Activated CD4-positive, alpha-beta T cell treated with anti-CD3 and anti-CD28 coated beads for 36 hours (primary cell): ENCODE measurements around the gene SPEG. TPM values are rescaled to one million over a fixed set of nuclear protein-coding genes. Genes with fewer than 3 reads are reported as not detected.

ENCODE experiments used
- ATAC-seq: fragments of 200-7000 bp; cut with Tn5 transposase; one replicate; pipeline ENCODE4 v1.10.0; 2021; ENCODE audit warnings: mild to moderate bottlenecking, moderate library complexity
- CTCF ChIA-PET: fragments of 350-600 bp; sonication (Branson Sonifier 250); formaldehyde crosslinking; loops from one replicate; lab custom pipeline; 2021; ENCODE audit warnings: antibody characterized with exemption; lab: Charles Lee
- POLR2A ChIA-PET: fragments of 350-600 bp; sonication (Branson Sonifier 250); formaldehyde crosslinking; loops from one replicate; lab custom pipeline; 2021; ENCODE audit warnings: antibody characterized with exemption, inconsistent platforms; lab: Charles Lee
- DNase-seq: peaks from one replicate; pipeline ENCODE4 v3.0.0-alpha.2; 2020
- H3K27ac Mint-ChIP-seq: one replicate; pipeline ENCODE4 v1.8.0; 2021; ENCODE audit warnings: mixed read lengths
- H3K27me3 Mint-ChIP-seq: one replicate; pipeline ENCODE4 v1.8.0; 2021; ENCODE audit warnings: mixed read lengths
- H3K36me3 Mint-ChIP-seq: one replicate; pipeline ENCODE4 v1.8.0; 2021; ENCODE audit warnings: low read depth, mixed read lengths
- H3K4me1 Mint-ChIP-seq: one replicate; pipeline ENCODE4 v1.8.0; 2021; ENCODE audit warnings: mixed read lengths
- H3K4me3 Mint-ChIP-seq: one replicate; pipeline ENCODE4 v1.8.0; 2021; ENCODE audit warnings: mild to moderate bottlenecking, moderate library complexity, mixed read lengths
- H3K9me3 Mint-ChIP-seq: one replicate; pipeline ENCODE4 v1.8.0; 2021; ENCODE audit warnings: low read depth, mixed read lengths
- intact Hi-C, 2 experiments: fragments of 100-400 bp; cut with DNase I in 1 of 2; cut with micrococcal nuclease in 1 of 2; formaldehyde crosslinking; loops; one replicate each; pipeline versions ENCODE4 v1.14.2 to v1.15.1; 2022 to 2024; cut with DNase I, micrococcal nuclease
- total RNA-seq, 2 experiments: library from RNA; stranded (reverse); gene quantifications; one replicate each; pipeline ENCODE4 v1.2.3, GENCODE V29; 2021

Gene SPEG
- total RNA-seq, 2 experiments from 2014 or later = 0.89 to 1.4 TPM

- DNase-seq = no peak
- no peak overlapping the region for H3K4me3 Mint-ChIP-seq
- intact Hi-C loops = no loop called here
- POLR2A ChIA-PET = no interaction called here
- H3K27ac Mint-ChIP-seq = no peak overlapping the region
- ATAC-seq = no peak
- CTCF ChIA-PET = interaction anchor here (0.7 to 0.9 kb wide), 2 partner anchors 19 to 26 kb away, joined by 3 read pairs; partner anchors contain the start of gene GMPPA
- no peaks in the 10 kb centered on the region for H3K27me3 Mint-ChIP-seq
- H3K9me3 Mint-ChIP-seq = no peaks in the 10 kb centered on the region
- H3K4me1 Mint-ChIP-seq = peaks cover 4% of the 10 kb centered on the region
- H3K36me3 Mint-ChIP-seq = no peaks in the 10 kb centered on the region
Measured at GRCh38 chr2:219473511-219473910, 38.9 kb downstream of the SPEG start.

GRCh38 chr2:219474285-219475060, 39.8 kb downstream of the SPEG start:
- H3K27me3 Mint-ChIP-seq = no peaks in the 10 kb centered on the region
- DNase-seq = no peak
- no peak overlapping the region for H3K4me3 Mint-ChIP-seq
- ChIA-PET POLR2A (no interaction called here), CTCF (interaction anchor here (0.6 to 6.1 kb wide), 6 partner anchors 10 to 56 kb away, joined by 3 to 29 read pairs (median 3); partner anchors contain the start of gene GMPPA)
- H3K36me3 Mint-ChIP-seq = no peaks in the 10 kb centered on the region
- ATAC-seq = no peak
- H3K9me3 Mint-ChIP-seq = no peaks in the 10 kb centered on the region
- H3K4me1 Mint-ChIP-seq = peaks cover 4% of the 10 kb centered on the region
- no peak overlapping the region for H3K27ac Mint-ChIP-seq
- intact Hi-C loops = loop anchor here in 1 of 2 experiments (5.0 kb wide), 1 partner anchor 213 kb away; no protein-coding TSS in a partner anchor

GRCh38 chr2:219475278-219475677, 40.6 kb downstream of the SPEG start:
- Mint-ChIP-seq H3K4me1 (peaks cover 4% of the 10 kb centered on the region), H3K27ac (no peak overlapping the region), H3K4me3 (no peak overlapping the region), H3K9me3 (no peaks in the 10 kb centered on the region), H3K36me3 (no peaks in the 10 kb centered on the region), H3K27me3 (no peaks in the 10 kb centered on the region)
- DNase-seq = no peak
- ChIA-PET POLR2A (no interaction called here), CTCF (interaction anchor here (0.7 to 6.1 kb wide), 8 partner anchors 11 to 122 kb away, joined by 3 to 29 read pairs (median 4); no protein-coding TSS in a partner anchor)
- no peak for ATAC-seq
- intact Hi-C loops = loop anchor here in 1 of 2 experiments (5.0 kb wide), 1 partner anchor 212 kb away; no protein-coding TSS in a partner anchor

GRCh38 chr2:219475697-219476651, 41.3 kb downstream of the SPEG start:
- intact Hi-C loops = loop anchor here (1.0 to 5.0 kb wide), 4 partner anchors 54 to 211 kb away; no protein-coding TSS in a partner anchor
- DNase-seq = peak; percentile 86
- ATAC-seq = peak; percentile 94
- Mint-ChIP-seq H3K36me3 (no peaks in the 10 kb centered on the region), H3K4me3 (no peak overlapping the region), H3K27ac (no peak overlapping the region), H3K9me3 (no peaks in the 10 kb centered on the region), H3K27me3 (no peaks in the 10 kb centered on the region), H3K4me1 (peaks cover 4% of the 10 kb centered on the region)
- ChIA-PET CTCF (interaction anchor here (0.6 to 6.1 kb wide), 15 partner anchors 12 to 144 kb away, joined by 3 to 29 read pairs (median 4); a partner anchor contains a TSS), POLR2A (interaction anchor here (0.6 kb wide), 1 partner anchor 450 kb away, joined by 3 read pairs; no protein-coding TSS in a partner anchor)

- ATAC-seq = no peak
- Mint-ChIP-seq H3K4me3 (no peak overlapping the region), H3K27ac (no peak overlapping the region), H3K27me3 (no peaks in the 10 kb centered on the region), H3K4me1 (peaks cover 4% of the 10 kb centered on the region), H3K9me3 (no peaks in the 10 kb centered on the region), H3K36me3 (no peaks in the 10 kb centered on the region)
- no peak for DNase-seq
- ChIA-PET CTCF (interaction anchor here (0.6 to 6.1 kb wide), 11 partner anchors 12 to 120 kb away, joined by 3 to 29 read pairs (median 4); a partner anchor contains a TSS), POLR2A (no interaction called here)
- intact Hi-C loops = loop anchor here (1.0 to 5.0 kb wide), 4 partner anchors 54 to 211 kb away; no protein-coding TSS in a partner anchor
Measured at GRCh38 chr2:219476652-219477151, 42.1 kb downstream of the SPEG start.

- intact Hi-C loops = loop anchor here in 1 of 2 experiments (2.0 to 5.0 kb wide), 2 partner anchors 166 to 210 kb away; no protein-coding TSS in a partner anchor
- H3K9me3 Mint-ChIP-seq = no peaks in the 10 kb centered on the region
- ATAC-seq (no peak), DNase-seq (no peak)
- ChIA-PET POLR2A (no interaction called here), CTCF (interaction anchor here (1.4 to 6.1 kb wide), 4 partner anchors 18 to 53 kb away, joined by 4 to 29 read pairs (median 5); a partner anchor contains a TSS)
- no peak overlapping the region for H3K4me3 Mint-ChIP-seq
- no peaks in the 10 kb centered on the region for H3K27me3 Mint-ChIP-seq
- no peaks in the 10 kb centered on the region for H3K36me3 Mint-ChIP-seq
- H3K4me1 Mint-ChIP-seq = peaks cover 4% of the 10 kb centered on the region
- no peak overlapping the region for H3K27ac Mint-ChIP-seq
Measured at GRCh38 chr2:219477179-219477578, 42.5 kb downstream of the SPEG start.

GRCh38 chr2:219477815-219478214, 43.2 kb downstream of the SPEG start:
- H3K36me3 Mint-ChIP-seq = no peaks in the 10 kb centered on the region
- POLR2A ChIA-PET = no interaction called here
- no peak overlapping the region for H3K4me3 Mint-ChIP-seq

GRCh38 chr2:219478916-219479315, 44.3 kb downstream of the SPEG start:
- Mint-ChIP-seq H3K27ac (no peak overlapping the region), H3K4me1 (peaks cover 4% of the 10 kb centered on the region), H3K9me3 (no peaks in the 10 kb centered on the region), H3K27me3 (peaks cover 2% of the 10 kb centered on the region), H3K4me3 (no peak overlapping the region), H3K36me3 (no peaks in the 10 kb centered on the region)
- ChIA-PET CTCF (interaction anchor here (0.5 to 6.1 kb wide), 2 partner anchors 52 to 376 kb away, joined by 3 to 29 read pairs; no protein-coding TSS in a partner anchor), POLR2A (no interaction called here)
- intact Hi-C loops = loop anchor here in 1 of 2 experiments (5.0 kb wide), 1 partner anchor 208 kb away; no protein-coding TSS in a partner anchor
- ATAC-seq (no peak), DNase-seq (no peak)

More at GRCh38 chr2:219477815-219478214, 43.2 kb downstream of the SPEG start:
- ATAC-seq (no peak), DNase-seq (no peak)
- intact Hi-C loops = loop anchor here in 1 of 2 experiments (2.0 to 5.0 kb wide), 2 partner anchors 165 to 209 kb away; no protein-coding TSS in a partner anchor
- peaks cover 4% of the 10 kb centered on the region for H3K4me1 Mint-ChIP-seq
- H3K27me3 Mint-ChIP-seq = no peaks in the 10 kb centered on the region
- CTCF ChIA-PET = interaction anchor here (0.7 to 6.1 kb wide), 5 partner anchors 18 to 64 kb away, joined by 3 to 29 read pairs (median 4); a partner anchor contains a TSS
- no peak overlapping the region for H3K27ac Mint-ChIP-seq
- H3K9me3 Mint-ChIP-seq = no peaks in the 10 kb centered on the region

GRCh38 chr2:219480004-219480403, 45.4 kb downstream of the SPEG start:
- POLR2A ChIA-PET = no interaction called here
- CTCF ChIA-PET = interaction anchor here (6.1 kb wide), 1 partner anchor 51 kb away, joined by 29 read pairs; no protein-coding TSS in a partner anchor

GRCh38 chr2:219482674-219483405, 48.2 kb downstream of the SPEG start:
- POLR2A ChIA-PET = no interaction called here
- H3K4me1 Mint-ChIP-seq = peaks cover 6% of the 10 kb centered on the region
- no peak overlapping the region for H3K27ac Mint-ChIP-seq
- H3K9me3 Mint-ChIP-seq = no peaks in the 10 kb centered on the region
- no peak overlapping the region for H3K4me3 Mint-ChIP-seq
- peaks cover 27% of the 10 kb centered on the region for H3K27me3 Mint-ChIP-seq
- ATAC-seq (no peak), DNase-seq (no peak)
- no peaks in the 10 kb centered on the region for H3K36me3 Mint-ChIP-seq
- intact Hi-C loops = no loop called here
- CTCF ChIA-PET = interaction anchor here (0.8 to 2.6 kb wide), 7 partner anchors 13 to 55 kb away, joined by 3 to 12 read pairs (median 4); partner anchors contain the start of gene GMPPA

More at GRCh38 chr2:219480004-219480403, 45.4 kb downstream of the SPEG start:
- DNase-seq (no peak), ATAC-seq (no peak)
- intact Hi-C loops = no loop called here
- no peaks in the 10 kb centered on the region for H3K9me3 Mint-ChIP-seq
- no peak overlapping the region for H3K4me3 Mint-ChIP-seq
- no peak overlapping the region for H3K27ac Mint-ChIP-seq
- H3K36me3 Mint-ChIP-seq = no peaks in the 10 kb centered on the region
- peaks cover 7% of the 10 kb centered on the region for H3K4me1 Mint-ChIP-seq
- H3K27me3 Mint-ChIP-seq = peaks cover 7% of the 10 kb centered on the region
